Measurements from ENCODE around the gene PPM1G. TPM values are rescaled to one million over a fixed set of nuclear protein-coding genes. Genes with fewer than 3 reads are reported as not detected.

PPM1G gene
- total RNA-seq, 1 donor: 63.9 TPM

- TF ChIP-seq CTCF (IDR thresholded peaks at IDR 0.05; ENCODE audit: insufficient read depth, low read depth, low read length): no peak
- no peak for DNase-seq (ENCODE audit: low read depth)
- no peak overlapping the region for H3K4me3 ChIP-seq (ENCODE audit: low read depth, low read length)
These were observed 35.8 kb upstream of the PPM1G start for GRCh38 chr2:27445155-27445554.

GRCh38 chr2:27442920-27443282 is 33.5 kb upstream of the PPM1G start:
- TF ChIP-seq CTCF (IDR thresholded peaks at IDR 0.05; ENCODE audit: insufficient read depth, low read depth, low read length): no peak
- DNase-seq (ENCODE audit: low read depth): no peak
- H3K4me3 ChIP-seq (ENCODE audit: low read depth, low read length): no peak overlapping the region

GRCh38 chr2:27441958-27442919 is 32.8 kb upstream of the PPM1G start, which contains the start of gene KRTCAP3:
TSS of gene KRTCAP3 (plus strand) at chr2:27442381. CDS start at chr2:27442413, 32 bp downstream.
- H3K4me3 ChIP-seq (ENCODE audit: low read depth, low read length): no peak within 1 kb of the TSS
- TF ChIP-seq CTCF (IDR thresholded peaks at IDR 0.05; ENCODE audit: insufficient read depth, low read depth, low read length): no peak
- no peak for DNase-seq (ENCODE audit: low read depth)

- no peak for TF ChIP-seq CTCF (IDR thresholded peaks at IDR 0.05; ENCODE audit: insufficient read depth, low read depth, low read length)
- DNase-seq (ENCODE audit: low read depth): no peak
- H3K4me3 ChIP-seq (ENCODE audit: low read depth, low read length): no peak overlapping the region
These were observed 32.0 kb upstream of the PPM1G start for GRCh38 chr2:27441226-27441926.

- TF ChIP-seq CTCF (IDR thresholded peaks at IDR 0.05; ENCODE audit: insufficient read depth, low read depth, low read length): no peak
- DNase-seq (ENCODE audit: low read depth): no peak
These were observed 26.2 kb upstream of the PPM1G start for GRCh38 chr2:27435628-27436027.

GRCh38 chr2:27431395-27431794 is 22.0 kb upstream of the PPM1G start:
- no peak overlapping the region for H3K4me3 ChIP-seq (ENCODE audit: low read depth, low read length)
- DNase-seq (ENCODE audit: low read depth): peak; percentile 32
- no peak for TF ChIP-seq CTCF (IDR thresholded peaks at IDR 0.05; ENCODE audit: insufficient read depth, low read depth, low read length)

More at GRCh38 chr2:27435628-27436027, 26.2 kb upstream of the PPM1G start:
- no peak overlapping the region for H3K4me3 ChIP-seq (ENCODE audit: low read depth, low read length)

All from fibroblast of villous mesenchyme (primary cell).